OCI-LY1 (cell line): ENCODE results near the gene ADAMTS14.
"Not testable (repeated sequence)": the region's sequence is repeated elsewhere in the genome, so short reads cannot be mapped to it uniquely, and the experiment has no call there.

Experiments
- CTCF ChIP-seq: fragments of 200-600 bp; sonication (generic), shearing (Covaris generic); IDR thresholded peaks from 2 replicates; pipeline ENCODE4 v1.5.1; 2017; ENCODE audit warnings: mild to moderate bottlenecking, antibody characterized with exemption, low read length, moderate library complexity, mixed read lengths
- EZH2 ChIP-seq: fragments of 200-600 bp; sonication (generic), shearing (Covaris generic); IDR thresholded peaks from 2 replicates; pipeline ENCODE4 v1.8.0; 2017; ENCODE audit warnings: borderline replicate concordance, mixed run types, mild to moderate bottlenecking, antibody characterized with exemption, low read length, moderate library complexity, mixed read lengths

DNA sequence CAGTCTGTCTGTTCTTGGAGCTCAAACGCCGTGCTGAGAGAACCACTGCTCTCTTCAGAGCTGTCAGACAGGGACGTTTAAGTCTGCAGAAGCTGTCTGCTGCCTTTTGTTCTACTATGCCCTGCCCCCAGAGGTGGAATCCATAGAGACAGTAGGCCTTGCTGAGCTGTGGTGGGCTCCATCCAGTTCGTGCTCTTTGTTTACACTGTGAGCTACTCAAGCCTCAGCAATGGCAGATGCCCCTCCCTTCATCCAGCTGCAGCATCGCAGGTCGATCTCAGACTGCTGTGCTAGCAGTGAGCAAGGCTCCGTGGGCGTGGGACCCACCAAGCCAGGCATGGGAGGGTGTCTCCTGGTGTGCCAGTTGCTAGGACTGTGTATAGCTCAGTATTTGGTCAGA, 27.3 kb upstream of the ADAMTS14 start:
- TF ChIP-seq CTCF, EZH2: not testable (repeated sequence)
